Breast epithelium (tissue), 4 donors: ENCODE results near the gene TTYH3. TPM values are rescaled to one million over a fixed set of nuclear protein-coding genes. Genes with fewer than 3 reads are reported as not detected.

Experiments used
- DNase-seq, 2 donors: peaks; one replicate each; pipeline ENCODE4 v3.0.0-alpha.2; 2019; ENCODE audit warnings: low spot score in 2 of 2
- H3K27ac ChIP-seq, 2 donors: fragments of 200-600 bp; sonication (generic) in 1 of 2; one replicate each; pipeline ENCODE4 v1.5.1; 2016 to 2019; ENCODE audit warnings: mild to moderate bottlenecking in 1 of 2
- H3K27me3 ChIP-seq, 2 donors: fragments of 200-600 bp; sonication (generic) in 1 of 2; one replicate each; pipeline versions ENCODE4 v1.5.1 to v1.6.0; 2017 to 2019; ENCODE audit warnings: control low read depth in 1 of 2, mild to moderate bottlenecking in 1 of 2
- H3K36me3 ChIP-seq: fragments of 200-600 bp; one replicate; pipeline ENCODE4 v1.5.1; 2019
- H3K4me1 ChIP-seq, 2 donors: fragments of 200-600 bp; sonication (generic); one replicate each; pipeline ENCODE4 v1.5.1; 2016 to 2019; ENCODE audit warnings: control low read depth in 1 of 2
- H3K4me3 ChIP-seq, 3 donors: fragments of 200-600 bp; sonication (generic); 1 replicate in 2 of 3; 2 replicates in 1 of 3; pipeline ENCODE4 v1.5.1; 2016 to 2019; ENCODE audit warnings: mild to moderate bottlenecking in 3 of 3, moderate library complexity in 2 of 3
- H3K9me3 ChIP-seq, 2 donors: fragments of 200-600 bp; sonication (generic) in 1 of 2; one replicate each; pipeline ENCODE4 v1.5.1; 2016 to 2019; ENCODE audit warnings: control low read depth in 1 of 2
- POLR2A ChIP-seq: fragments of 450-650 bp; IDR thresholded peaks from one replicate; pipeline ENCODE4 v1.6.1; 2016; ENCODE audit warnings: antibody characterized with exemption, mild to moderate bottlenecking, moderate library complexity
- POLR2AphosphoS5 ChIP-seq, 3 donors: sonication (generic); formaldehyde crosslinking; IDR thresholded peaks; one replicate each; pipeline ENCODE4 v1.6.1; 2017; ENCODE audit warnings: antibody characterized with exemption in 3 of 3
- intact Hi-C: fragments of 100-400 bp; cut with DNase I; formaldehyde crosslinking; loops from one replicate; pipeline ENCODE4 v1.15.1; 2023; ENCODE audit warnings: low total_unique reads
- total RNA-seq, 3 donors: library from RNA; depleted of rRNA; stranded (reverse); fragments of >200 nt; gene quantifications; one replicate each; pipeline ENCODE4 v1.1.0, GENCODE V29; 2016
- TF ChIP-seq, protein P1 (sequence below), 3 donors: fragments of 450-650 bp; IDR thresholded peaks; one replicate each; pipeline ENCODE4 v1.5.1; 2016 to 2017; ENCODE audit warnings: antibody characterized with exemption in 3 of 3, mild to moderate bottlenecking in 3 of 3, moderate library complexity in 3 of 3

The TTYH3 gene
- total RNA-seq, 3 donors from 2014 or later, result 11.6 to 17.9 (median 17.4) TPM

GRCh38 chr7:2634267-2635145, 2.7 kb downstream of the TTYH3 start:
- H3K4me3 ChIP-seq, result peak overlapping the region; percentile 72 to 95 (median 80)
- intact Hi-C loops, result no loop called here
- H3K4me1 ChIP-seq, result peaks cover 10 to 18% of the 10 kb centered on the region in 2 donors
- no peaks in the 10 kb centered on the region for H3K36me3 ChIP-seq
- H3K27me3 ChIP-seq, result no peaks in the 10 kb centered on the region
- H3K27ac ChIP-seq, result peak overlapping the region; percentile 89 to 92
- DNase-seq, result no peak
- no peak for TF ChIP-seq POLR2A
- TF ChIP-seq POLR2AphosphoS5 (IDR thresholded peaks at IDR 0.05), result no peak
- TF ChIP-seq, protein P1, sequence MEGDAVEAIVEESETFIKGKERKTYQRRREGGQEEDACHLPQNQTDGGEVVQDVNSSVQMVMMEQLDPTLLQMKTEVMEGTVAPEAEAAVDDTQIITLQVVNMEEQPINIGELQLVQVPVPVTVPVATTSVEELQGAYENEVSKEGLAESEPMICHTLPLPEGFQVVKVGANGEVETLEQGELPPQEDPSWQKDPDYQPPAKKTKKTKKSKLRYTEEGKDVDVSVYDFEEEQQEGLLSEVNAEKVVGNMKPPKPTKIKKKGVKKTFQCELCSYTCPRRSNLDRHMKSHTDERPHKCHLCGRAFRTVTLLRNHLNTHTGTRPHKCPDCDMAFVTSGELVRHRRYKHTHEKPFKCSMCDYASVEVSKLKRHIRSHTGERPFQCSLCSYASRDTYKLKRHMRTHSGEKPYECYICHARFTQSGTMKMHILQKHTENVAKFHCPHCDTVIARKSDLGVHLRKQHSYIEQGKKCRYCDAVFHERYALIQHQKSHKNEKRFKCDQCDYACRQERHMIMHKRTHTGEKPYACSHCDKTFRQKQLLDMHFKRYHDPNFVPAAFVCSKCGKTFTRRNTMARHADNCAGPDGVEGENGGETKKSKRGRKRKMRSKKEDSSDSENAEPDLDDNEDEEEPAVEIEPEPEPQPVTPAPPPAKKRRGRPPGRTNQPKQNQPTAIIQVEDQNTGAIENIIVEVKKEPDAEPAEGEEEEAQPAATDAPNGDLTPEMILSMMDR (IDR thresholded peaks at IDR 0.05), result no peak
- no peaks in the 10 kb centered on the region for H3K9me3 ChIP-seq

DNA sequence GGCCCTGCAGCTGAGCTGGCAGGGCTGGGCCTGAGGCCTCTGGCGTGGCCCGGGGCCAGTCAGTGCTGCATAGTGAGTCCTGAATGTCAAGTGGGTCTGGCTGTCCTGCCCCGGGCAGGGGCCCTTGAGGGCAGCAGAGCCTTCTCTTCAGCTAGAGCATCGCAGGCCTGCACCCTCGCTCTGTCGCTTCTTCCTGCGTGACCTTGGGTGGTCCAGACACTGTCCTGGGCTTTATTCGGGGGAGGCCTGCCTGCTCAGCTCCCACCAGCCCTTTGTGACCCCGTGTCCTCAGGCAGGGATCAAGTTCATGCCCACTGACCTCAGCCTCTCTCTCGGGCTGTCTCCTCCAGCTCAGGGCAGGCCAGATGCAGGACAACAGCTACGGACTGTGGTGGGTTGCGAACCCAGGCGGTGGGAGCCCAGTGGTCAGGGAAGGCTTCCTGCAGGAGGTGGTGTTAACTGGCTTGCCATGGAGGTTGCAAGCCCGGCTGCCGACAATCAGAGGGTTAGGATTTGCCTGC, 3.4 kb downstream of the TTYH3 start:
- no peaks in the 10 kb centered on the region for H3K27me3 ChIP-seq
- peak overlapping the region in 1 of 2 donors; percentile 92 for H3K27ac ChIP-seq
- no peak overlapping the region for H3K4me3 ChIP-seq
- DNase-seq, result no peak
- H3K4me1 ChIP-seq, result peaks cover 6 to 13% of the 10 kb centered on the region in 2 donors
- intact Hi-C loops, result no loop called here
- TF ChIP-seq POLR2A, result no peak
- TF ChIP-seq, protein P1 (IDR thresholded peaks at IDR 0.05), result no peak
- TF ChIP-seq POLR2AphosphoS5 (IDR thresholded peaks at IDR 0.05), result no peak
- H3K36me3 ChIP-seq, result no peaks in the 10 kb centered on the region
- H3K9me3 ChIP-seq, result no peaks in the 10 kb centered on the region

DNA sequence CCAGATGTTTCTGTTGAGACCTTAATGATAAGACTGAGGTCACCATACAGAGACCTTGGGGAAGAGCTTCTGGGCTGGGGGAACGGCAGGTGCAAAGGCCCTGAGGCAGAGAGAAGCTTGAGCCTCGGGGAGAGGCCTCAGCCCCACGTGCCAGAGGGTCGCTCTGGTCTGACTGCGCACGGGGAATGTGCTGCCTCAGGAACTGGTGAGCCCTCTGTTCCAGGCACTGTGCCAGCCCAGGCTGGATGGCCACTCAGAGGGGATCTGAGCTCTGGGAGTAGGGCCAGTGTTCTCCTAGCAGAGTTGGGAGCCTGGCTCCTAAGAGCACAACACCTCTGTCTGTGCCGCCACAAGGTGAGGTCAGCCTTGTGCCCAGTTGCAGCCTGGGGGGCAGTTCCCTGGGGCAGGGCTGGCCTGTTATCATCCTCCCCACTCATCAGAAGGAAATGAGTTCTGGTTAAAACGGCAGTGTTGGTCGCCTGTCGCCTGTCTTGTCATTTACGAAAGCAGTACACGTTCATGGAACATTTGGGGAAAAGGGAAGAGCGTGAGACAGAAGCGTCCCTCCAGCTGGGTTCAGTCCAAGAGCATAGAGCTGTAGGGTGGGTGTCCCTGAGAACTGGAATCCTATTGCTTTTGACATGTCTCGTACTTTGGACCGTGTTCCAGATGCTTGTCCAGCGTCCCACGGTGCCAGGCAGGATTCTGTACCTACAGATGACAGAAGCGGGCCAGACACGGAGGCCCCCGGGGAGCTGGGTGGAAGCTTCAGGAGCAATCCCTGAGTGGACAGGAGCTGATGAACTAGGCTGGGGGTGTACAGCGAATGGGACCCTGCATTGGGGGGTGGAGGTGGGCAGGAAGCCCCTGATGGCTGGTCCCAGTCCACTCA, 4.3 kb downstream of the TTYH3 start:
- Histone ChIP-seq H3K4me3 (peak overlapping the region in 1 of 3 donors; percentile 2), H3K36me3 (no peaks in the 10 kb centered on the region), H3K27me3 (no peaks in the 10 kb centered on the region), H3K9me3 (no peaks in the 10 kb centered on the region), H3K4me1 (peaks cover 13 to 21% of the 10 kb centered on the region in 2 donors), H3K27ac (peak overlapping the region in 1 of 2 donors; percentile 92)
- intact Hi-C loops, result no loop called here
- TF ChIP-seq, protein P1 (IDR thresholded peaks at IDR 0.05), result no peak
- TF ChIP-seq POLR2A (no peak), POLR2AphosphoS5 (IDR thresholded peaks at IDR 0.05) (no peak)
- DNase-seq, result no peak

DNA sequence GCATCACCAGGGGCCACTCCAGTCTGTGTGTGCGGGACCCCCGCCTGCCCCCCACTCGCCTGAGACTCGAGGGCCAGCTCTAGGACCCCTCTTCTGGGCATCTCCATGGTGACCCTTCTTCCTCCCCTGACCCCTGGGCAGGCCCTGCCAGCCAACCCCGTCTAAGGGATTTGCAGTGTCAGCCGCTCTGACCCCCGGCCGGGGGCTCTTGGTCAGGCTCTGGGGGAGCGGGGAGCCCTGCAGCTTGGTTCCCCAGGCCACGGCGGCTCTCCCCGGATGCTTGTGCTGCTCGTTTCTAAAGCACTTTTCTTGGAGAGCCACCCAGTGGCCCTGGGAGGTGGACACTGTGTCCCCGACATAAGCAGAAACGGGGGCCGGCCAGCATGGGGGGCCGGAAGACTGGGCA, 5.3 kb downstream of the TTYH3 start:
- H3K9me3 ChIP-seq, result no peaks in the 10 kb centered on the region
- TF ChIP-seq, protein P1 (IDR thresholded peaks at IDR 0.05), result no peak
- TF ChIP-seq POLR2AphosphoS5 (IDR thresholded peaks at IDR 0.05), result no peak
- TF ChIP-seq POLR2A, result no peak
- DNase-seq, result no peak
- no peaks in the 10 kb centered on the region for H3K36me3 ChIP-seq
- H3K27ac ChIP-seq, result peak overlapping the region in 1 of 2 donors; percentile 75
- intact Hi-C loops, result no loop called here
- peaks cover 17 to 29% of the 10 kb centered on the region in 2 donors for H3K4me1 ChIP-seq
- H3K27me3 ChIP-seq, result no peaks in the 10 kb centered on the region
- H3K4me3 ChIP-seq, result no peak overlapping the region
